Fibroblast of skin of right quadriceps (primary cell): ENCODE results near the gene ADCY7.

Experiments
- DNase-seq: peaks from one replicate; pipeline ENCODE4 v3.0.0-alpha.2; 2013

ADCY7 gene

DNA sequence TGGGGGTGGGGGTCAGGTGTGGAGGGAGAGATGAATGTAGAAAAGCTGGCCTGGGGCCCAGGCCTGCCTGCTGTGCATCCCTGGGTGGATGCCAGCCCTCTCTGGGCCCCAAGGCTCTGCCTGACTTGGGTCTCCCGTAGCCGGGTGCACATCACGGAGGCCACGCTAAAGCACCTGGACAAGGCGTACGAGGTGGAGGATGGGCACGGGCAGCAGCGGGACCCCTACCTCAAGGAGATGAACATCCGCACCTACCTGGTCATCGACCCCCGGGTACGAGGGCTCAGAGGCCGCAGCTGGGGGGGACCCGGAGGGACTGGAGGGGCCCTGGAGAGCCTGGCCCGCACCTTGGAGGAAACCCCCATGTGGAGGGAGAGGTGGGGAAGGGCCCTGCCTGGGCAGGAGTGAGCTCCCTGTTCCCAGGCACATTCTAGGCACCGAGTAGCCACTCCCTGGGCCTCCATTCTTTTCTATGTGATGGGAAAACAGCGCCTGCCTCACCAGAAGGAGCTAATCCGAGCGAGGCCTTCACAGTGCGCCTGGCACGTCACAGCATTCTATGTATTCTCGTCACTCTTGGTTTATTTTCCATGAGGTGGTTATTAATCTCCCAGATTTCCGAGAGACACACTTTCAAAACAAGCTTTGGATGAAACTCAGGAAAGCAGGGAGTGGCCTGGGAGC, 34.7 kb downstream of the ADCY7 start:
- DNase-seq, result no peak

DNA sequence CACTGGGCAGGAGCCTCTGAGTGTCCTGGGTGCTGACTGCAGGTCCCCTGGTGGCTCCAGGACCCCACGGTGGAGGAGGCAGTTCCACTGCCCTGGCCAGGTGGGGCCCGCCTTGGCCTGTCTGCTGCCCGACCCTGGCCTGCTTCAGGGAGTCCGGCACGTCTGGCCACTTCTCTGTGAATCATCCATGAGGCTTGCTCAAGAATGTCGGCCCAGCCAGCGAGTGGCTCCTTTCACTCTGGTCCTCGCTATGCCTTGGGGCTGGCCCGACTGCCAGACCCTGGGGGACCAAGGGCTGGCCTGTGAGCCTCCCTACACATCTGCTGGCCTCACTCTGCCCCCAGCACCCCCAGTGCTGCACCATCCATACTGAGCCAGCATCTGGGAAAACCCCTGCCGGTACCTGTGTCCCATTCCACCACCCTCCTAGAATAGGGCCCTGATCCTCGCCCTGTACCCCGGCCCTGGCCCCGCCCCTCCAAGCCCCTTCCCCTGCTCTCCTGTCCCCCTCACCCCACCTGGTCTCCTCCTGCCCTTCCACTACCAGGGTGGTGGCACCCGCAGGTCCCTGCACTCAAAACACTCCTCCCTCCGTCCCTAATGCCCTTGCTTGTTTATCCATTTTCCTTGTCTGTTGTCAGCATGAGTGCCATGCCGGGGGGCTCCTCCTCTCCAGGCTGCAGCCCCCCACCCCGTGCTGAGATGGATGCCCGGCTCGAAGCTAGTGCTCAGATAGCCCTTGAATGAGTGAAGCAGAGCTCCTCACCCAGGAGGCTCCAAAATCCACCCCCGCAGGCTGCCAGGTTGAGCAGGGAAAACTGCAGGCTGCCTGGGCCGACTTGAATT, 35.5 kb downstream of the ADCY7 start:
- DNase-seq, result peak; percentile 24

DNA sequence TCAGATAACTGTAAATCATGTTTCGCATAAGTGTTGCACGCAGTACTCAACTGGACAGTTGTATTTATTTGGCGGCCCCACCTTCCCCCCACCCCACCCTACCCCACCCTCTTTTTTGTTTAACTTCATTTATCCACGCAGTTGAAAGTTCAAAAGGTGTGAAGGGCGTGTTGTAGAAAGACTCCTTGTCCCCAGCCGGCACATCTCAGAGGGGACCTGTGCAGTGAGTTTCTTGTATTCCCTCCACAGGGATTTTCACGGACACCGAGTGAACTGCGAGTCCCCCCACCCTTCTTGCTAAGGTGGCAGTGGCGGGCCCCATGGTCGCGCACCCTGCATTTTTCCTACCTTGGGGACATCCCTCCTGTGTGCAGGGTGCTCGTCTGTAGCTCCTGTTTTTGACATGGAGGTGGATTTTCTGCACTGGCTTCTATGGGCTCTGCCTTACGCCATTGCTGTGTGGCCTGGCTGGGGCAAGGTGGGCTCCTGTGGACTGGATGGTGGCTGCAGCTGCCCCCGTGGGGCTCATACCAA, 36.2 kb downstream of the ADCY7 start:
- DNase-seq, result no peak

DNA sequence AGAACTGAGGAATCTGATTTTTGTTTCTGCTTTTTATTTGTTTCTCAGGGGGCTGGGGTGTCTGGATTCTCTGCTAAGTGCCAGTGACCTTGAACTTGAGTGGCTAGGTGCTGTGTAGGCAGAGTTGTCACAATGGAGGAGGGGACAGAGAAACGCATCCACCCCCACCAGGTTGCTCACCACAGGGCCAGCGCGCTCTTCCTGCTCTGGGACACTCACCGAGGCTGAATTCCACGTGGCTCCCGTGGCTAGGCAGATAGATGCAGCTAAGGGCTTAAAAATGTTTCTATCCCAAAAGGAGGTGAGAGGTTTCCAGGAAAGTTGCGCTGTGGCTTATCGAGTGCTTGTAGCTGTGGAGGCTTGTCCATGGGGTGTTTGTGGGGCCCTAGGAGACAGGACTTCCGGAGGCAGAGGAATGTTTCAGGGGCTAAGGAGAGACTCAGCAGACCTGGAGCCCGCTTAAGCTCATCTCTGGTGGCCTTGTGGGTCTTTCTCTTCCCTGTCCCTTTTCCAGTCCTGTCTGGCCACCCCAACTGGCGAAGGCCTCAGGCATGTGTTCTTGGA, 36.8 kb downstream of the ADCY7 start:
- peak; percentile 54 for DNase-seq

DNA sequence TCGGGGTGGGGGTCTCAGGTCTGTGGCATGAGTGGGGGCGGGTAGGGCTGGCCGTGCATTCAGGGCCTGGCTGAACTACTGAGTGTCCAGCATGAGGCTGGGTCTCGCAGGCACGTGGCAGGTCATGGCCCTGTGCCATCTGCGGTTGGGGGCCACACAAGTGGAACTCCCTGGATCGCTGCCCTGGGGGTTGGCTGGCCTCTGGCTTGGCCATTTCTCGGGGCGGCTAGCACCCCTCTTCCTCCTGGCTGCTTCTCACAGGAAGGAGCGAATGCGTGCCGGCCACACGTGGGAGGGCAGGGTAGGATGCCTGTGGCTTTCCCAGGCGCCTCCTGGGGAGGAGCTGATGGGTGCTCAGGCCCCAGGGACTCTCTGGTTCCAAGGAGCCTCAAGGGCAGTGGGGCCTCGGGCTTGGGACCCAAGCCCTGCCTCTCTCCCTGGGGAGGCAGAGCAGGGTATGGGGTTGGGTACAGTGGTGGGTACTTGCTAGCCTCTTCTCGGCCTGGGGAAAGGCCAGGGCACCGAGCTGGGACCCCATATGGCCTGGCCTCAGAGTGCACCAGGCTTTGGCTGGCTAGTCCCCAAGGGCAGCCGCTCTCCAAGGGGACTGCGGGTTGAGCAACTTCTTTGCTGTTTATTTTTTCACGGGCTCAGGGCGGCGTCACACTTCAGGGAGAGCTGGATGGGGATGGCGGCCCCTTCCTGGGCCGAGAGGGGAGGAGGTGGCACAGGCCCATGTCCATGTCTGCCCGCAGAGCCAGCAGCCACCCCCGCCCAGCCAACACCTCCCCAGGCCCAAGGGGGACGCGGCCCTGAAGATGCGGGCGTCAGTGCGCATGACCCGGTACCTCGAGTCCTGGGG, 37.5 kb downstream of the ADCY7 start:
- no peak for DNase-seq

DNA sequence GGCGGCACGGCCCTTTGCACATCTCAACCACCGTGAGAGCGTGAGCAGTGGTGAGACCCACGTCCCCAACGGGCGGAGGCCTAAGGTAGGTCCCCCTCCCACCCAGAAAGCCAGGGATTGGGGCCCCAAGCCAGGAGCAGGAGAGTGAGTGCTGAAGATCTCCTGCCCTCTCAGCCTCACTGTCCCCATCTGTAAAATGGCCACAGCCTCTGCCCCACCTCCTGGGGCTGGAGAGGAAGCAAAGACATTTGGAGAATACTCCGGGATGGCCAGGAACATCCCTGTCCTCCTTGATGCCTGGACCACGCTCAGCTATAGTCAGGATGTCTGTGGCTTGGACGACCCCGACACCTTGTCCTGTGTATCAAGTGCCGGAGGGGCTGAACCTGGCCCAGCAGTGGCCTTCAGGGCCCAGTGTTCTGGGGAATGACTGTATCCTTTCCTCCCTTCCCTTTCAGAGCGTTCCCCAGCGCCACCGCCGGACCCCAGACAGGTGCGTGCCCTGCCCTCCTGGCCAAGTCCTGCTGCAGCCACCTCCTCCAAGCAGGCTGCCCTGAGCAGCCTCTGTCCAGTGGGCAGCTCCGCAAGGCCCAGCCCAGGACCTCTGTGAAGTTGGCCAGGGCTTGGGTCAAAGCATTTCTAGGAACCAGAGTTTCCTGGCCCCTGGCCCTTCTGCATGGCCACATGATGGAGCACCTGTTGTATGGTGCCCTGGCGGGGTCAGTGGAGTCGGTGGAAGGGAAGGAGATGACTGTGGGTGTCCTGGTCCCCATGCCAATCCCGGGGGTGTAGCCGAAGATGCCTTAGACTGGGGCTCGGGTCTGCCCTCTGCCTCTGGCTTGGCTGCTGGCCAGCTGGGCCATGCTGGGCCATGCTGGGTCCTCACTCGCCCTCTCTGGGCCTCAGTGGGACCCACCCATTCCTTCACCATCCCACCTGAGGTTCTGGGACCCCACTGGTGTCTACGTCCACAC, 38.4 kb downstream of the ADCY7 start:
- no peak for DNase-seq

DNA sequence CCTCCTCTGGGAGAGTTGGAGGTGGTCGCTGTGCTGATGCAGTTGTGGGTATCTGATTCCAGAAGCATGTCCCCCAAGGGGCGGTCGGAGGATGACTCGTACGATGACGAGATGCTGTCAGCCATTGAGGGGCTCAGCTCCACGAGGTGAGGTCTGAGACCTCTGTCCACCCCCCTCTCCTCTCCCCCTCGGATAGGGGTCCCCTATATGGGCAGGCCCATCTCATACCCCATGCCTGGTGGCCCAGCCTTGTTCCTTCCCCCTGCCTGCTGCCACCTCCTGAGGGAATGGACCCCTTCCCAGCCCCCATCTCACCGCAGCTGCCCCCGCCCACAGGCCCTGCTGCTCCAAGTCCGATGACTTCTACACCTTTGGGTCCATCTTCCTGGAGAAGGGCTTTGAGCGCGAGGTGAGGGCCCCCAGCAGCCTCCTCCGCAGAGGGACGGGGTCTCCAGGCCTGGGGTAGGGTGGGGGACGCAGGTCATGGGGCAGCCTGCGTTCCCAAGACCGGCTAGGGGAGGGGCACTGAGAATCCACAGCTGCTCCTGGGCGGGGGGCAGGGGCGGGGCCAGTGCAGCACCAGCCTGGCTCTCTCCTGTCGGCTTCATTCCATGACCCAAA, 39.2 kb downstream of the ADCY7 start:
- DNase-seq, result no peak

DNA sequence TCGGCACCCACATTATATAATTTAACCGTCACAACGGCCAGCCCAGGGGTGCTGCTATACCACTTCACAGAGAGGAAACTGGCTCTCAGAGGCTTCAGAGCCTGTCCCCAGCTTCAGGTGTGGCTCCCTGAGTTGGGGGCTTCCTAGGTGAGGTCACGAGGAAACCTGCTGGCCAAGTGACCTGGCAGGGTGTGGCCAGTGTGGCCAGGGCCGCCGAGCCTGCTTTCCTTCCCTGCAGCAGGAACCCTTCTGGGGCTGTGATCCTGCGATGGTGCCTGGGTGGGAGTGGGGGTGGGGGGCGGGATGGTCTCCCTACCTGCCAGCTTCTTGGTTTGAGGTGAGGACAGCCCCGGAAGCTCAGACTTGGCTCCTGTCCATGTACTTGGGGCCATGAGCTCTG, 39.9 kb downstream of the ADCY7 start:
- no peak for DNase-seq

DNA sequence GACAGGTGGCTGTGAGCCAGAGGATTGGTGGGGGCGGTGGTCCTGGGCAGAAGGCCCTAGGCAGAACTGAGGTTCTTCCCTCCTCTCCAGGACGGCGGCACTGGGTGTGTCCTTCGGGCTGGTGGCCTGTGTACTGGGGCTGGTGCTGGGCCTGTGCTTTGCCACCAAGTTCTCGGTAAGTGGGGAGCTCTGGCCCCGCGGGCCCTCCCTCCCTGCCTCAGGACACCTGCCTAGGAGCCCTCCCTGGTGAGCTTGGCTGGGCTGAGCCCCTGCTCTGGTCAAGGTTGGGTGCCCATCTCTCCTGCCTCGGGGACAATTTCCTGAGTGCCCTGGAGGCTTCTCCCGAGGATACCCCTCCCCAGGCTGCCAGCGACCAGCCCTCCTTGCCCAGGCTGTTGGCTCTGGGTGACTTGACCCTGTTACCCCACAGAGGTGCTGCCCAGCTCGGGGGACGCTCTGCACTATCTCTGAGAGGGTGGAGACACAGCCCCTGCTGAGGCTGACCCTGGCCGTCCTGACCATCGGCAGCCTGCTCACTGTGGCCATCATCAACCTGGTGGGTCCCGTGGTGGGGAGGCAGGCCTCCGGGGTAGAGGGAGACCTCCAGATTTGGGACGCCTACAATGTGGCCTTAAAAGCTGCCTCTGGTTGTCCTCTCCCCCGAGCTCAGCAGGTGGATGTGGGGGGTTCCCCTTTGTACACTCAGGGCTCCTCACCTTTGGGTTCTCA, 42.0 kb downstream of the ADCY7 start:
- no peak for DNase-seq

DNA sequence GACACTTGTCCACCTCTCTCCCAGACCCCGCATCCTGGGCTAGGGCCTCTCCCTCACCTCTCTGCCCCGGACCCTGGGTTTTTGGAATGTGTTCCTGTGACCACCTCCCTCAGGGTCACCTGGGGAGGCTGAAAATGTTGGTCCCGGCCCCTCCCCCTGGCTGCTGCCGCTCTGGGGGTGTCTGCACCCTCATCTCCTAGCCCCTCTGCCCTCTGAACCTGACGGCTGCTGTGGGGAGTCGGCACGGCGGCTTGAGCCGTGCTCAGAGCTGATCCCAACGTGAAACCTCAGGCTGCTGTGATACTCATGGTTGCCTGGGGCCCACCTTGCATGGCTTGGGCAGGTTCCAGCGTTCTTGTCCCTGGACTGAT, 42.8 kb downstream of the ADCY7 start:
- no peak for DNase-seq

DNA sequence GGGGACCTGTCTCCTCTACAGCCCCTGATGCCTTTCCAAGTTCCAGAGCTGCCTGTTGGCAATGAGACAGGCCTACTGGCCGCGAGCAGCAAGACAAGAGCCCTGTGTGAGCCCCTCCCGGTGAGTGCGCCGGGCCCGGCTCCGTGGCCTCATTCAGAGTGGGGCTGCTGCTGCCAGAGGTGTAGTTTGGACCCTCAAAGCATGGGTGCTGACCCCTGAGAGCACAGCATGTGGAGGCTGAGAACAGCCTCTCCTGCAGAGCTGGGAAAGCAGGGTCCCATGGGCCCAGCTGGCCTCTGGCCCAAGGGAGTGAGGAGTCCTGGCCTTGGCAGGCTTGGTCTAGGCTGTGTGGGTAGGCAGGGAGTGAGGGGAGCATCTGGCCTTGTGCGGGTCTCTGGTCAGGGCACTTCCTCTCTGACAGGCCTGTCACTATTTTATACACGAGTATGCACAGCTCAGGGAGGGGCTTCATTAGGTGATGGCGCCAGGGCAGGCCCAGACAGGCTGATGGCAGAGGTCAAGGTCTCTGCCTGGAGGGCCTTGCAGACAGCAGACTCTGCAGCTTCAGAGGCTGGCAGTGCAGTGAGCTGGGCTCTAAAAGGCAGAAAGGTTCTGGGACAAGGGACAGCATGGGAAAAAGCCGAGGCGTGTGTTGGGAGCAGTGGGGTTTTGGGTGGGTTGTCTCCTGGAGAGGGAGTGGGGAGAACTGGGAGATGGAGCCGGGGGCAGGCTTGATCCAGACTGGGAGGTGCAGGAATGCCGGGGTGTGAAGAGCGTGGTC, 43.4 kb downstream of the ADCY7 start:
- no peak for DNase-seq

DNA sequence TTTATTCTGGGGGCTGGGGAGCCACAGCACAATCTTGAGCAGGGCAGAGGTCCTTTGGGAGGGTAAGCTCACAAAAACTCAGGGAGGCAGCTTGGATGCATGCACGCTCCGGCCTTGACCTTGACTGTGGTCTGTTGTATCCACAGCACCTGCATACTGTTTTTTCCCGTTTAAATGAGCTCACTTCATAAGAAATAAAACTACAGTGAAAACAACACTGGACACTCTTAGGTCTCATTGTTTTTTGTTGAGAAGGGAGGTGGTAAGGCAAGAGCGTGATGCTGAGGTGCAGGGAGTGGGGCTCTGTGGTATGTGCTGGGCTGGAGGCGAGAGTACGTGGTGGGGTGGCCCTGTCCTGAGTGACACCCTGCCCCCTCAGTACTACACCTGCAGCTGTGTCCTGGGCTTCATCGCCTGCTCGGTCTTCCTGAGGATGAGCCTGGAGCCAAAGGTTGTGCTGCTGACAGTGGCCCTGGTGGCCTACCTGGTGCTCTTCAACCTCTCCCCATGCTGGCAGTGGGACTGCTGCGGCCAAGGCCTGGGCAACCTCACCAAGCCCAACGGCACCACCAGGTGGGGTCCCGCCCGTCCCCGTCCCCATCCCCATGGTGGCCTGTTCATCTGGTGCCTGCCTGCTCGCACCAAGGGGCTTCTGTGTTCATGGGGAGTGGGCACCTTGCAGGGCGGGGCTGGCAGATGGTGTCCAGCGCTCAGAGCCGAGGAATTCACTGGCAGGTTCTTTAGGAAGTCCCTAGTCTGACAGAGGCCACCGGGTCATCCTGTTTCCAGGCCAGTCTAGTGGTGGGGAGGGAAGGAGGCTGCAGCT, 44.2 kb downstream of the ADCY7 start:
- no peak for DNase-seq

DNA sequence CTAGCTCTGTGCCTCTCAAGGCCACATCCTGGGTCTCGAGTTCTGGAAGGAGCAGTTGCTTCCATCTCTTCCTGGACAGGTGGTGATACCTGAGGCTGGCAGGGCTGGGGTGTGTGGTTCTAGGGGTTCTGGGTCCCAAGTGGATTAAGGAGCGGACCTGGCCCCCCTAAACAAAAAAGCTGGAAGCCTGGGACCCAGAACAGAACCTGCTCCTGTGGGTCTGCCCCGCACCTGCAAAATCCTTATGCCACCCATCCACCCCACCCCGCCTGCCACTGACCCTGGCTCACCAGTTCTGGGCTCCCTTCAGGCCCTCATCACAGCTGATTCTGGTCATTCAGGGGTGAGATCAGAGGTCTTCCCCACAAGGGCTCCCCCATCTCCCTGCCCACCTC, 44.8 kb downstream of the ADCY7 start:
- DNase-seq, result no peak

DNA sequence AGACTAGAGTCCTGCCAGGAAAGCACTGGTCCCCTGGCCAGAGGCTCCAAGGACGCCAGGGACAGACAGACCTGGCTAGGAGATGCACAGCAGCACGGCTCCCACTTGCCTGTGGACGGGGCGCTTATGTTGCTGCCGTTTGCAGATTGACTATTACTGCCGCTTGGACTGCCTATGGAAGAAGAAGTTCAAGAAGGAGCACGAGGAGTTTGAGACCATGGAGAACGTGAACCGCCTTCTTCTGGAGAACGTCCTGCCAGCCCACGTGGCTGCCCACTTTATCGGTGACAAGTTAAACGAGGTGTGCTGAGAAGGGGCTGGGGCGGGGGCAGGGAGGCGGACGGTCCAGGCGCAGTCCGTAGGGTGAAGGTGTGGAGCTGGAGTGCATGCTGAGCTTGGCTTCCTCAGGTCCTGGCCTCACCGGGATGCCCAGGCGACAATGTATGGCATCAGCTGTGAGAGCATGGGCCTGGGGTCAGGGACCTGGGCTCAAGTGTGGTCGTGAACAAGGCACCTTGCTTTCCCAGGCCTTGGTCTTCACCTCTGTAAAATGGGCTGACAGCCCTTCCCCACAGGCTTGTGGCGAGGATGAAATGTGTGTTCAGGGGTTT, 45.6 kb downstream of the ADCY7 start:
- DNase-seq, result no peak

DNA sequence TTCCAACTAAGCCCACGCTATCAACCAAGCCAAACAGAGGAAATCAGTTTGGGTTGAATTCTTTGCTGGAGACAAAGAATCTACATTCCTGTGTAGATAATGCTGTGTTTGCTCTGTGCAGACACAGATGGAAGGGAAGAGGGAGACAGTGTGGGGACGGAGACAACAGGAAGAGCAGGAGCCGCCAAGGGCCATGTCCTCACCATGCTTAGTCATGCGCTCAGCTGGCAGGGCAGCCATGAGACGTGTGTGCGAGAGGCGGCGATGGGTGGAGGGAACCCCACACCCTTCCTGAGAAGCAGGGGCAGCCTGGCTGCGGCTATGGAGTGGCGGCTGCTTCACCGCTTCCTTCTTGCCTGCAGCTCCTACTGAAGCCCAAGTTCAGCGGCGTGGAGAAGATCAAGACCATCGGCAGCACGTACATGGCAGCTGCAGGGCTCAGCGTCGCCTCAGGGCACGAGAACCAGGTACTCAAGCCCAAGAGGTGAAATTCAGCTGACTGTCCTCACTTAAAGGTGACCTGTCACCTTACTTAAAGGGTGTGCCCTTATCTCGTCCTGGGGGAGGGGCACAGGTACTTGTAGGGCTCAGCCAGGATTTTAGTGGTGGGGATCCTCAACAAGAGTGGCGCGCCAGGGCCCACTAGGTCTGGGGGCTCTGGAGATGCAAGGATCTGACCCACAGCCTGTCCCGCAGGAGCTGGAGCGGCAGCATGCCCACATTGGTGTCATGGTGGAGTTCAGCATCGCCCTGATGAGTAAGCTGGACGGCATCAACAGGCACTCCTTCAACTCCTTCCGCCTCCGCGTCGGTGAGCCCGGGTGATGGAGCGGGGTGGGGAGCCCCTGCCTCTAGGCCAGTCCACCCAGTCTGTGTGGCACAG, 47.5 kb downstream of the ADCY7 start:
- DNase-seq, result peak; percentile 32

DNA sequence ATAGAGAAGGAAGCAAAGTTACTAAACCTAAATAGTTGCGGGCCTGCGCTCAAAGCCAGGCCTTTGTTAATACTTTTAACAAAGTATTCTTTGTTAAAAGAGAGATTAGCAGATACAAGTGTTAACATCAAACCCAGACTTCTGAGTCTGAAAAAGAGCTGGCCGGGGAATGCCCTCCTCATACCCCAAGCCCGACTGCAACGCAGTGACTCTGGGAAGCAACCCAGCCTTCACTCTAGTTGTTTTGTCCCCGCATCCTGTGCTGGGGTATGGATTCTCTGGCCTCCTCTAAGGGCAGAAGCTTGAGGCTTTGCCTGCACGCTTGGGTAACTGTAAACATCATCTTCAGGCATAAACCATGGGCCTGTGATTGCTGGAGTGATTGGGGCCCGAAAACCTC, 48.3 kb downstream of the ADCY7 start:
- DNase-seq, result no peak

DNA sequence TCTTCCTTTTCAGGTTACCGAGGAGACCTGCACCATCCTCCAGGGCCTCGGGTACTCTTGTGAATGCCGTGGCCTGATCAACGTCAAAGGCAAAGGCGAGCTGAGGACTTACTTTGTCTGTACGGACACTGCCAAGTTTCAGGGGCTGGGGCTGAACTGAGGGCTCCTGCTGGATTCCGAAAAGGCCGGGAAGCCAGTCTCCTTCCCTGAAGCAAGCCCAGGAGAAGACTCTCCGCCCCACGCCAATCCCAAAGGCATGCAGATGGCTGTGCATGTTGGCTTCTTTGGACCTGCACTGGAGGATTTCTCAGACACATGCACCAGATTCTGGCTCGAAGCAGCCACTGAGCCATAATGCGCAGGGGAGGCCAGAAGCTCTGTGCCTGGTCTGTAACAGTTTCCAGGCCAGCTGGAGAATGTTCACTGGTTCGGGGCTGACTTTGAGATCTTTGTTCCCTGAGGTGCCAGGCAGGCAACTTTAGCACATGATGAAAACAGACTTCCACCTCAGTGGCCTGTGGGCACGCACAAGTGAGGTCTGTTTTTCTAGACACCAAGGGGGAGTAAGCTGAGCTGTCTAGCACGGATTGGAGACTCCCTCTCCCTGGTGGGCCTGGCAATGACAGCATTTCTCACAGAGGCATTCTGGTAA, 49.1 kb downstream of the ADCY7 start:
- DNase-seq, result no peak
